HG03571 (cell line): Measurements from ENCODE around the gene OASL.

ENCODE experiments used
- ATAC-seq: cut with Tn5 transposase; IDR thresholded peaks from one replicate; pipeline ENCODE4 v1.9.1; 2021; ENCODE audit not compliant: unreplicated experiment

The OASL gene

GRCh38 chr12:121015825-121016766 is 22.9 kb downstream of the OASL start, which contains the start of gene C12orf43:
TSS of gene C12orf43 (minus strand) at chr12:121016487. CDS start at chr12:121016474, 13 bp downstream.
- peak; percentile 95 for ATAC-seq

GRCh38 chr12:121013715-121014114 is 25.3 kb downstream of the OASL start:
- no peak for ATAC-seq

- ATAC-seq, result no peak
These were observed 27.2 kb downstream of the OASL start for GRCh38 chr12:121011820-121012219.

GRCh38 chr12:121010860-121011259 is 28.2 kb downstream of the OASL start:
- ATAC-seq, result no peak

- no peak for ATAC-seq
These were observed 29.3 kb downstream of the OASL start for GRCh38 chr12:121009741-121010140.

- ATAC-seq, result no peak
These were observed 30.5 kb downstream of the OASL start for GRCh38 chr12:121008347-121009098.

GRCh38 chr12:121005346-121005815 is 33.7 kb downstream of the OASL start:
- no peak for ATAC-seq

- ATAC-seq, result no peak
These were observed 34.7 kb downstream of the OASL start for GRCh38 chr12:121004253-121004815.

- no peak for ATAC-seq
These were observed 35.4 kb downstream of the OASL start for GRCh38 chr12:121003650-121004049.

GRCh38 chr12:121001841-121002483 is 37.1 kb downstream of the OASL start:
- no peak for ATAC-seq

GRCh38 chr12:121001060-121001459 is 38.0 kb downstream of the OASL start:
- no peak for ATAC-seq

GRCh38 chr12:121000530-121000929 is 38.5 kb downstream of the OASL start:
- ATAC-seq, result no peak

GRCh38 chr12:120999191-121000120 is 39.6 kb downstream of the OASL start:
- ATAC-seq, result no peak

GRCh38 chr12:120998435-120998834 is 40.6 kb downstream of the OASL start:
- no peak for ATAC-seq

- ATAC-seq, result no peak
These were observed 41.6 kb downstream of the OASL start for GRCh38 chr12:120997448-120997847.

- ATAC-seq, result no peak
These were observed 42.8 kb downstream of the OASL start for GRCh38 chr12:120996133-120996746.

GRCh38 chr12:120994589-120995337 is 44.3 kb downstream of the OASL start:
- no peak for ATAC-seq

- ATAC-seq, result no peak
These were observed 45.0 kb downstream of the OASL start for GRCh38 chr12:120994059-120994458.

- no peak for ATAC-seq
These were observed 45.5 kb downstream of the OASL start for GRCh38 chr12:120993496-120993895.
